HG03342 (cell line): ENCODE results near the gene PRPSAP1.
"Not testable (repeated sequence)": the region's sequence is repeated elsewhere in the genome, so short reads cannot be mapped to it uniquely, and the experiment has no call there.

Source experiments
- ATAC-seq: cut with Tn5 transposase; IDR thresholded peaks from one replicate; pipeline ENCODE4 v1.9.1; 2021; ENCODE audit warnings: mild to moderate bottlenecking, moderate library complexity; ENCODE audit not compliant: unreplicated experiment

PRPSAP1 gene

DNA sequence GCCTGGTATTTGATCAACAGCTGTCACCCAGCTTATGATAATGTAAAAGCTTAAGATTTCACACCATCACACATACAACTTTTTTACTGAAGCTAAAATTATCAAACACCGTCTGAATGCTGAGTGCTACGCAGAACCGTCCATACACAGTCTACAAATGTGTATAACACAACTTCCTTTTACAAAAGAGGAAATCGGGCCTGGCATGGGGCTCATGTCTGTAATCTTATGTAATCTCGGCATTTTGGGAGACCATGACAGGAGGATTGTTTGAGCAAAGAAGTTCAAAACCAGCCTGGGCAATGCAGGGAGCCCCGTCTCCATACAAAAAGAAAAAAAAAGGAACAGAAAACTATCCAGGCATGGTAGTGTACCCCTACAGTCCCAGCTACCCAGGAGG lies 26.0 kb downstream of the PRPSAP1 start:
- ATAC-seq, result no peak

DNA sequence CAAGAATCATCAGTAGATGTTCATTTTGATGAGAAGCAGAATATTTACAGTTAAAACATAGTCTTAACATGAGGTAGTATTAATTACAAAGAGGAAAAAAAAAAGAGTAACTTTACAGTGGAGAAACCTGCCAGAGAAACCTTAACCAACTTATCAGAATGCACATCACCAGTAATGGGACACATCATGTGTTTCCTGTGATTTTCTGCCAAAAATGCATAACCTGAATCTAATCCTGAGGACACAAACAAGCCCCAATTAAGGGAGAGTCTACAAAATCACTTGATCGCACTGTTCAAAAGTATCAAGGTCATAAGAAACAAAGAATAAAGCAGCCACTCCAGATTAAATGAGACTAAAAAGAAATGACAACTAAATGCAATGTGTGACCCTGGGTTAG lies 27.4 kb downstream of the PRPSAP1 start:
- ATAC-seq, result no peak

DNA sequence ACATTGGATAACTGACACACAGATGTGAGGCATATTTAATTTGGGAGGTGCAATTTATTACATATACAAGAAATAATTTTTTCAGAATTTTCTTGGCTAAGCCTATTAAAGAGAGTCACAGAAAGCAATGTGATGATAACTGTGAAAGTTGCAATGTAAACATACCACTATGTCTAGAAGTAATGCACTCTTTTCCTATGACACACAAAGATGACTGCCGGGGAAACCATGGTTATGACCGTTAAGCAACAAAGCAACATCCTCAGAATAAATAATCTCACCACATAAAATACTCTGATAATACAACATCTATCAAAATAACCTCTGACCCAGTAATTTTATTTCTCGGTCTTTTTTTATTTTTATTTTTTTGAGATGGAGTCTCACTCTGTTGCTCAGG lies 35.1 kb downstream of the PRPSAP1 start:
- ATAC-seq, result no peak

DNA sequence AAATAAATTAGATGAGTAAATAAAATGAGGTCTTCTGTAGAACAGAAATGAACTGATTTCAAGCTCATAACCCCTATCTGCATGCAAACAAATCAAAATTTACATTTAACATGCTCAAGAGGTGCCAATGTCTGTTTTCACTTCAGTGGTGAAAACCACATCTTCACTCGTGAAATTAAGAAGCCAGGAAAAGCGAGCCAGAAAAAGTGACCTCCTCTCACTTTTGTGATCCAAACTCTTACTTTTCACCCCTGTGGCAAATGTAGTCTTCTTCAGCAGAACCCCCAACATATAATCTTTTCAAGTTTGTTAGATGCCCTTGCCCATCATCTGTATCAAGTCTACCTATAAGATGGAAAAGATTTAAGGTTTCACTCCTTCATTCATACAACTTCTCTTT lies 36.2 kb downstream of the PRPSAP1 start:
- no peak for ATAC-seq

DNA sequence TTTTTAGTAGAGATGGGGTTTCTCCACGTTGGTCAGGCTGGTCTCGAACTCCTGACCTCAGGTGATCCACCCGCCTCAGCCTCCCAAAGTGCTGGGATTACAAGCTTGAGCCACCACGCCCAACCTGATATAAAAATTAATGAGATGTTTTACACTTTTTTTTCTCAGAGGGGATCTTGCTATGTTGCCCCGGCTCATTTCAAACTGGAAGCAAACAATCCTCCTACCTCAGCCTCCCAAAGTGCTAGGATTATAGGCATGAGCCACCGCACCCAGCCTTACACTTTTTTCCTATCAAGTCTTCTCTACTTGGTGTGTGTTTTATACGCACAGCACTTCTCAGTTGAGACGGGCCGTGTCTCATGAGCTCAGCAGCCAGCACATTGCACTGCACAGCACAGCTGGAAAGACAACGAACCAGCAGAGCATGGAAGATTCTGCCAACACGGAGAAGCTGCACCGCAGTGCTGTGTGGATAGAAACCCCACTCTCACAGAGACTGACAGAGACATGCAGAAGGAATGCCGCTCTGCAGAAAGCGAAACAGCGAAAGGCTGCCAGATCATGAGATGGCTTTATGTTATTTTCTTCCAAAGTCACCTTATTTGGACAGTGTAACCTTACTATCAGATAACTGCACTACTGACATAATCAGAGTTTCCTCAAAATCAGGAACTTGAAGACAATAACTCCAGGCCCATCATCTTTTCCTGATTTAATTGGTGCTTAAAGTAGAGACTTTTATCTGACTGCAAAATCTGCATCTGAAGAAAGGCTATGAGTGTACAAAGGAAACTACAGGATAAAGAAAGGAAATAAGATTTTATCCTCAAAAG lies 39.1 kb downstream of the PRPSAP1 start:
- no peak for ATAC-seq

DNA sequence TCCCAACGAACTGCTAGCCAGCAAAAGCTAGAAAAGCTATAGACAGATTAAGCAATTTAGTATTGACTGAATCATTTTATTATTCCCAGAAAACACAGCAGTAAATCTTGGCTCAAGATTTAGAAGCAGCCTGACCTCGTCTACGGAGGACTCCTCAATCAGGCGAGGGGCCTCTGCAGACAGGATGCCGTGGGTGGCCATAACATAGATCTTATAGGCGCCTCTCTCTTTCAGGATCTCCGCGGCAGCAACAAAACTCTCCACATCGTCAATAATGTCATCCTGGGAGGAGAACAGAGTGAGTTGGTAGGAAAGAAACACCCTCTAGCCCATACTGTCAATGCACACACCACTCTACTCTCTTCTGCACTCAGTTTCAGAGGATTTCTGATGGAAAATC lies 41.0 kb downstream of the PRPSAP1 start:
- ATAC-seq, result no peak

DNA sequence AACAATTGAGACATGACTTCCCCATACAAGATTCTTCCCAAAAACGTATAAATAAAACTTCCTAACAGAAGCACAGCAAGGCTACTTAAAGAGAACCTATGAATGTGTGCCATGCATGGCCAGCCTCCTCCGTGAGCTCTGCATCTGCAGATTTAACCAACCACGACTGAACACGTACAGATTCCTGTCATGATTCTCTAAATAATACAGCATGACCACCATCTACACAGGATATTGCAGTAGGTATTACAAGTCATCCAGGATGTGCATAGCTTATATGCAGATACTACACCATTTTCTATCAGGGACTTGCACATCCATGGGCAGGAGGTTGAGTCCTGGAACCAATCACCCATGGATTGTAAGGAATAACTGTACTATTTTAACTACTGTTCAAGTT lies 44.3 kb downstream of the PRPSAP1 start:
- no peak for ATAC-seq

DNA sequence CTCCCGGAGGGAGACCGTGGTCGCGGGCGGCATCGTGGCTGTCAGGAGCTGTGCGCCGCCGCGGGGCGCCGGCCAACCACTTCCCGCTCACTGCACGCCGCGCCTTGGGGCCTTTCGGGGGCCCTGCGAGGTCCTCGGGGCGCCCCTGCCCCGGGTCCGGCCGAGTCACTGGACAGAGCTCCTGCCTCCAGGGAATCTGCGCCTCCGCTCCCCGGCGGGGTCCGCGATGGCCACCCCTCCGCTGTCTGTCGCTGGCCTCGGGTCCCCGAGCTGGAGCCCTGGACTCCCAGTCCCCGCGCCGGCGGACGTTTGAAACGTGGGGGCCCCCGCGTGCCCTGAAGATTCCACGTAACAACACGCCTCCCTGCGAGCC lies 45.8 kb downstream of the PRPSAP1 start, which contains the start of gene QRICH2:
QRICH2 (minus strand) TSS at position 311 of the 373 bp plus-strand sequence; CDS start at position 33, 278 bp downstream.
- ATAC-seq, result no peak

DNA sequence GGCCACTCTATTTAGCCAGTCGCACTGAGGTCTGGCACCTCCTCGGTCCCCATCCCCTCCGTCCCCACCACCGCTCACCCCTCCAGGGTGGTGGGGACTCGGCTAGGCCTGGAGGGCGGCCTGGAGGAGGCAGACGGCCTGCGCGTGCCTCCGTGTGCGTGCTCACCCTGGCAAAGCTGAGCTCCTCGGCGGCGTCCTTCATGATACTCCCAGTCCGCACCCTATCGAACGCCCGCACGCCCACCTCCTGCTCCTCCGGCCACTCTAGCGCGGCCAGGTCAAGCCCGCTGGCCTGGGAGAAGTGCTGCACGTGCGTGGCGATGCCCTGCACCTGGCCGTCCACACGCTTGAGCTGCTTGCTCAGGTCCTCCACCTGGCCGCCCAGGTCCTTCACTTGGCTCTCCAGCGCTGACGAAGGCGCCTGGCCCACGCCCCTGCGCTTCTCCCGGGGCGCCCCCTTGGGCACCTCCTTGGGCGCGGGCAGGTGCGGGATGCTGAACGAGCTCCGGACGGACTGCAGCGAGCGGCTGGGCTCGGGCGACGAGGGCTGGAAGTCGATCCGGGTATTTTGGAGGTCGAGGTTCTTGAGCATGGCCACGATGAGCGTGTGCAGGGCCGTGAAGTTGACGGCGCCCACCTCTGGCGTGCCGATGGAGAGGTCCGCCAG lies 46.3 kb downstream of the PRPSAP1 start:
- no peak for ATAC-seq

DNA sequence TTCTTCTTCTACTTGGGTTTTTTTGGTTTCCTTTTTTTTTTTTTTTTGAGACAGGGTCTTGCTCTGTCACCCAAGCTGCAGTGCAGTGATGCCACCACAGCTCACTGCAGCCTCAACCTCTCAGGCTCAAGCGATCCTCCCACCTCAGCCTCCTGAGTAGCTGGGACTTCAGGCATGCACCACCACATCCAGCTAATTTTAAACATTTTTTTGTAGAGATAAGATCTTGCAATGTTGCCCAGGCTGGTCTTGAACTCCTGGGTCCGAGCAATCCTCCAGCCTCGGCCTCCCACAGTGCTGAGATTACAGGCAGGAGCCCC lies 48.6 kb downstream of the PRPSAP1 start:
- not testable (repeated sequence) for ATAC-seq

DNA sequence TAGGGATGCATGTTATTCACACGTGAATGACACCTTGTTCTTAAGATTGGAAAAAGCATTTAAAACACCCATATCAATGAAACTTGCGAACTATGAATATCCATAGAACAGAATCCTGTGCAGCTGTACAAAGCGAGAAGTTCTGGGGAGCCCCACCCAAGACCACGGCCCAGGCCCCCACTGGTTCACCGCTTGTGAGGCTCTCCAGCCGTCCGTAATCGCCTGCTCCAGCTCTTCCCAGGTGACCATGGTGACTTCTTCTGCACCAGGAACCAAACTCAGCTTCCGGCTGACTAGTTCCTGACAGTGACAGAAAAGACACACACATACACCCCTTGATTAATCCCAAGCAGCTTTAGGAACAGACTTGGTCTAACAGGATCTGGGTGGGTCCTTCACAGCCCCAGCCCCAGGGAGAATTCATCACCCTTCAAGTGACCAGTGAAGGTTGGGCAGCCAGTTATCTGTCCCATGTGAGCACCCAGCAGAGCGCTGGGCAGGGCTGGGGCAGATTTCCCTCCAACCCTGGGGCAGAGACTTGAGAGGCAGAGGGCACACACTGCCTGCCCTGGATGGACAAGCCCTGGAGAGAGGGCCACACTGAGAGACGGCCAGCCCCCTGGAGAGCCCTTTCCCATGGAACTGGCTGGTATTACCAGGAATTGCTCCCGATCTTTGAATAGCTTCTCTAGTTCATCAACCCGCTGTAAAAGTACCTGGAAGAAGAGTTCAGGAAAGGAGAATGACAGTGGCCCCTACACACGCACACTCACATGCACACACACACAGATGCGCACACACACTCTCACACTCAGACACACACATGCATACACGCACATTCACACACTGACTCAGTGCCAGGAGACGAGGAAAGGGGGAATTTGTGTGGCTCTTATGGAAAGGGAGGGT lies 49.2 kb downstream of the PRPSAP1 start:
- ATAC-seq, result no peak

DNA sequence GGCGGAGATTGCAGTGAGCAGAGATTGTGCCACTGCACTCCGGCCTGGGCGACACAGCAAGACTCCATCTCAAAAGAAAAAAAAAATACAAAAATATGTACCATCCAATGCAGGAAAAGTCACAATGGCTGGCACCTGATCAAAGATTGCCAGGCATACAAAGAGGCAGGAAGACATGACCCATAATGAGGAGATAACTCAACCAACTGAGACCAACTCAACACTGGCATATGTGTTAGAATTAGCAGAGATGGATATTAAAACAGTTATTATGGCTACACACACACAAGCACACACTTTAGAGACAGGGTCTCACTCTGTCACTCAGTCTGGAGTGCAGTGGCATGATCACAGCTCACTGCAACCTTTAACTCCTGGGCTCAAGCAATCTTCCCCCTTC lies 56.3 kb downstream of the PRPSAP1 start:
- no peak for ATAC-seq

DNA sequence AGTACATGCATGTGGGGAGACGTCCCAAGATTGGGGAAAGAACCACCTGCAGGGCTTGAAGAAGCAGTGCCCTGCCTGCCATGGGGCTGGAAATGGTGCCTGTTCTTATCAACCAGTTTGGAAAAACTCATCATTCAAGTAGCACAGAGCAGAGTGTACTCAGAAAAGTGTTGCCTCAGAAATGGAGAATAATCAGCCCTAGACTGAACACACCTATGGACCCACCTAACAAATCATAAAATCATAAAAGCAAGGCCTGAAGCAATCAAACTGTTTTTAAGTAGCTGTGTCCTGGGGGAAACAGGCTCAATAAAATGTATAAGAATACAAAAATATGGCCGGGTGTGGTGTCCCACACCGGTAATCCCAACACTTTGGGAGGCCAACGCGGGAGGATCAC lies 56.8 kb downstream of the PRPSAP1 start:
- no peak for ATAC-seq

DNA sequence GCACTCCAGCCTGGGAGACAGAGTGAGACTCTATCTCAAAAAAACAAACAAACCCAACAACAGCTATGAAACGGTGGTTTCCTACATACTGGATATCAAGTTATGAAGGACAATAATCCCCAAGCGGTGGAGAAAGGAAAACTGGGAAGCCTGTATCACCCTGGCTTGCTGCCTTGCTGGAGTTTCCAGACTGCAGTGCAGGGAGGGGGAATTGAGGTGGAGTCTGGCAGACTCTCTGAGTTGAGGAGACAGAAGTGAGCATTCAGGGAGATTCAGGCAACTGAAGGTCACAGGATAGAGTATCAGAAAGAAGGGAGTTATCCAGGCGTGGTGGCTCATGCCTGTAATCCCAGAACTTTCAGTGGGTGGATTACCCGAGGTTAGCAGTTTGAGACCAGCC lies 57.5 kb downstream of the PRPSAP1 start:
- ATAC-seq, result no peak

DNA sequence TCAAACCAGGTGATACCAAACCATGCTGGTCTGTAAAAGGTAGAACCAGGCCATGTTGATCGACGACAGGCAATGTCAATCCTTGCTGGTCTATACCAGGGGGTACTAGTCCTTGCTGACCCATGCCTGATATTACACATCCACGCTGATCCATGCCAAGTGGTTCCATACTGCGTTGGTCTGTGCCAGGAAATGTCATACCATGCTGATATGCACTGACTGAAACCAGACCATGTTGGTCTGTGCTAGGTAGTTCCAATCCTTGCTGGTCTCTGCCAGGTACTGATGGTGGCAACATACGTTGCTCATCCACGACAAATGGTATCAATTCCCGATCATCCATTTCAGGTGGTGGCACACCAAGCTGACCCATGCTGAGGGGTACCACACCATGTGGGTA lies 60.6 kb downstream of the PRPSAP1 start:
- no peak for ATAC-seq

DNA sequence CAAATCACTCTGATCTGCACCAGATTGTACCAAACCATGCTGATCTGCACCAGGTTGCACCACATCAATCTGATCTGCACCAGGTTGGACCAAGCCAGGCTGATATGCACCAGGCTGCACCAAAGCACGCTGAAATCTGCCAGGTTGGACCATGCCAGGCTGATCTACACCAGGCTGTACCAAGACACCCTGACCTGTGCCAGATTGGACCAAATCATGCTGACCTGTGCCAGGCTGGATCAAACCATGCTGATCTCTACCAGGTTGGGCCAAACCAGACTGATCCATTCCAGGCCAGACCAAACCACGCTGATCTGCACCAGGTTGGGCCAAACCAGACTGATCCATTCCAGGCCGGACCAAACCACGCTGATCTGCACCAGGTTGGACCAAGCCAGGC lies 61.1 kb downstream of the PRPSAP1 start:
- no peak for ATAC-seq

DNA sequence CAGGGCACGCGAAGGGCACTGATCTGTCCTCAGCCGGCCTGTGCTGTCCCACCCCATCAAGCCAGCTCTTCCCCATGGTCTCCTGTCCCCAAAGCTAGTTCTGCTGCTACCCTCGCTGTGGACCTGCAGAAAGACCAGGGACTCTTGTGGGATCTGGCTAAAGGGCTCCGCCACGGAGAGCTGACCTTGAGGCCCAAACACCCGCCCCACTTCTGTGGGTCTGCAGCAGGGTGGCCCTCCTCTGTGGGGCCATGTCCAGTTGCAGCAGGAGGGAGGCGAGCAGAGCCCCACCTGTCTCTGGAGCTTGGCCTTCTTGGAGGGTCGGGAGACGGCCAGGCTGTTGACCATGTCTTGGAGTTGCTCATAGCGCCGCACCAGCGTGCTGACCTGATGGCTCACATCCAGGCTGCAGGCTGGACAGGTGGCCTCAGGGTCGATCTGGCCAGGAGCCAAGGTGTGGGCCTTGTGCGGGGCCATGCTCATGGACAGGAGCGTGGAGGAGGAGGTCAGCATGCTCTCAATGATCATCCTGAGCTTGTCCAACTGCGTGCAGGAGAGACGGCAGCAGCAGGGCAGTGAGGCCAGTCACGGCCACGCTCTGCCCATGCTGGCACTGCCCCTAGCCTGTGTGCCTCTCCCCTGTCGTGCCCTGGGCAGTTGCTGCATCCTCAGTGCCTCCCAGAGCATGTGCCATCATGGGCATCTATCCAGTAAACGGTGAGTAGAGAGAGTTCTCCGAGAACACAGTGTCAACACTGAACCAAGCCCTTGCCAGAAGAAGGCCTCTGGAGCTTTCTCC lies 71.9 kb downstream of the PRPSAP1 start:
- ATAC-seq, result no peak

DNA sequence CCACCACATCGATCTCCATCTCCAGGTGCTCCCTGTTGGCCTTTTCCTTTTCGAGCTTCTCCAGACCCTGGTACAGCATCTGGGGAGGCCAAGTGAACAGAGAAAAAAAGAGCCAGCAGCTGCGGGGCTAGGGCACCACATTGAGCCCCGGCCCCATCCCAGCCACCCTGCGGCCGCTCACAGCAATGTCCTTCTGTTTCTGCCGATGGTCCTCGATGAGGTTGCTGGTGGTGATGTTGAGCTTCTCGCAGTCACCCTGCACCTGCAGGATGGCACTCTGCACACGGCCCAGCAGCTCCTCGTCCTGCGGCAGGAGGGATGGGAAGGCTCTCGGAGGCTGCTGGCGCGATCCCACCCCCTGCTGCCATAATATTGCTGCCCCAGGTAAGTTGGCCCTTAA lies 73.1 kb downstream of the PRPSAP1 start:
- ATAC-seq, result no peak

DNA sequence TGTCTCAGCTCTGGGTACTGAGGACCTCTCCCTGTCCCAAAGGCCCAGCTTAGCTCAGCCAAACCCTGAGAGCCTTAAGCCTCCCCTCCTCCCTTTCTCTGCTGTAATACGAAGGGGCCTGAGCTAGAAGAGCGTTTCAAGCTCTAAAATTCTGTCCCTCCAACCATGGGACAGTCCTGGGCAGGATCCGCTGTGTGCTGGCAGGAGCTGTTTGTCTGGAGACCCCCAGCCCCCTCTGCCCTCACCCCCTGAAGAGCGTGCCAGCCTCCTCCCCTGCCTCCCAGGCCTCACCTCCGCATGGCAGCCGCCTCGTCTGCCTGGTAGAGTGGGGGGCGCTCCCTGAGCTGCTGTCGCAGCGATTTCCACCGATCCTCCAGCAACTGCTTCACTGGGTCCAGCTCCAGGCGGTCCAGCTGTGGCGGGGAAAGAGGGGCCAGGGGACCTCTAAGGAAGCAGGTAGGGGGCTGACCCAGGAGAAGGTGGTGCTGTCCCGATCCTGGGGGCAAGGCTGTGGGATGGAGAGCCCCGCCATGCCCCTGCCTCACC lies 73.9 kb downstream of the PRPSAP1 start:
- no peak for ATAC-seq

DNA sequence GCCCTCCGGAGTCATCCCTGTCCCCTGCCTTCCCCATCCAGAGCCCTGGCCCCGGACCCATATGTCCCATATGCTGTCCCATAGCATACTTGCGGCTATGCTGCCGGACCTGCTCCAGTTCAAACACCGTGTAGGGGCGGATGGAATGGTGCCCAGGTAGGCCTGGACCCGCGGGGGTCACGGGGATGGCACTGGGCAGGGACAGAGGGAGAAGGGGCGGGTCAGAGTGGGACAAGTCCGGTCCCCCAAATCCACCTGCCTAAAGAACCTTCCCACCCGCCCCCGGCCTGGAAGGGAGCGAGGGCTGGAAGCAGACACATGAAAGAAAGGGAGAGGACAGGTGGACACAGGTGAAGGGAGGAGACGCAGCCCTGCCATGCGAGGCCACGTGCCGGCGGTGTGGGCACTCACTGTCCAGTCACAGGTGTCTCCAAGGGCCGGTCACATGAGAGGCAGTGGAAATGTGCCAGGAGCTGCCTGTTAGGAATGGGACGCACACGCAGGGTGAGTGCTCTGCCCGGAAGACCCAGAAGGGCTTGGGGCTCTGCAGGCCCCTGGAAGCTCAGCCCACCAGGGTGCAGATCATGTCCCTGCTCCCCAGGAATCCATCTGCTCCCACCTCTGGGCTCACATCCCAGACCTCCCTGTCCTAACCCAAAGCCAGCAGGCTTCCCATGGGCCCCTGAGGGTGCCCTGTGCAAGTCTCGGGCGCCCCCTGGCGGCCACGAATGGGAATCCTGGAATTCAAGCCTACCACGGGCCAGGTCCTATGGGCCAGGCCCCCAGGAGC lies 74.6 kb downstream of the PRPSAP1 start:
- ATAC-seq, result peak; percentile 57
